Measurements from ENCODE around the gene MAP7D1. TPM values are rescaled to one million over a fixed set of nuclear protein-coding genes. Genes with fewer than 3 reads are reported as not detected.

Gene MAP7D1
- total RNA-seq, 1 experiment from 2014 or later, result 192 TPM

DNA sequence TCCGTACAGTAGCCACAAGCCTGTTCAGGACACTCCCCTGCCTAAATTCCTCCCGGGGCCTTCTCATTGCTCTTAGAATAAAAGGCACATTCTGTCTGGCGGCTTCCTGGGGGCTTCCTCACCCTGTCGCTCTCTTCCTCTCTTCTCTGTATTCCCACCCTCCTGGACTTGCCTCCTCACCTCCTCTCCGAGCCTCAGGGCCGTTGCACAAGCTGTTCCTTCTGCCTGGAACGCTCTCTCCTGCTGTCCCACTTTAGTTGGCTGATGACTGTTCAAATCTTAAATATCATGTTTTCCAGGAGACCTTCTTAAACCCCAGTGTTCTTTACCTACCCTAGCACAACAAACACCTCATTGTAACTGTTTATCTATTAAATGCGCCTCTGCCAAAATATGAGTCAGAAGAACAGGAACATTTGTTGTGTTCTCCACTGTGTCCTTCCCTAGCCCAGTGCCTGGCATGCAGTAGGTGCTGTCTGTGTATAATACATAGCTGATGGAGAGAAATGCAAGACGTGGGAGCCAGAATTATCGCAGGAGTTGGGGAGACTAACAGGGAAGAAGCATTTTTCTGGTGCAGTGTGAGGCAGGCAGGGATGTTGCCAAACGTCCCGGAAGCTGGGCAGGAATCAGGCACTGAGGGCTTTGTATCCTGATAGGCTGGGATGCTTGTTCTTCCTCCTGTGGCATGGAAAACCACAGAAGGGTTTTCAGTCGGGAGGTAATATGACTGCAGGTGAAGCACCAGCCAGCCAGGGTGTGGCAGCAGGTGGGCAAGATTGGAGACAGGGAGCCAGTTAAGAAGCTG lies 44.2 kb downstream of the MAP7D1 start:
- H3K27ac ChIP-seq (ENCODE audit: low read depth, low read length, poor library complexity, severe bottlenecking), result no peak overlapping the region
- POLR2A ChIA-PET (ENCODE audit: low non-redundant PET), result no interaction called here
- intact Hi-C loops (cut with micrococcal nuclease; ENCODE audit: unreplicated experiment), result no loop called here

DNA sequence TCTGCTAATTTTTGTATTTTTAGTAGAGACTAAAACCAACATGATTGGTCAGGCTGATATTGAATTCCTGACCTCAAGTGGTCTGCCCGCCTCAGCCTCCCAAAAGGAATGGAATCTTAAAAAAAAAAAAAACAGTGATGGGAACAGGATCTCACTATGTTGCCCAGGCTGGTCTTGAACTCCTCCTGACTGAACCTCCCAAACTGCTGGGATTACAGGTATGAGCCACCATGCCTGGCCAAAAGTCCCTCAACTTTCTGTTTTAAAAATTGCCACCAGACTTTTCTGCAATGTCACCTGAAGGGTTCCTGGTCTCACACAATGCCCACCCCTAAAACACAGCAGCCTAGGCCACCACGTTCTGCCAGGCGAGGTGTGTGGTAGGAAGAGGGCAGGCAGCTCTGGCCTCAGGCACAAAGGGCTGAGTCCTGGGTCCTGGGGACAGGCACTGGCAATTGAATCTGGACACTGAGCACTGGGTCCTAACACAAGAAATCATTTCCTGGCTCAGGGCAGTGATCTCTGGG lies 47.1 kb downstream of the MAP7D1 start:
- Histone ChIP-seq H3K27me3 (replicated peaks; ENCODE audit: insufficient read depth, low read depth, low read length, poor library complexity) (no peaks in the 10 kb centered on the region), H3K27ac (ENCODE audit: low read depth, low read length, poor library complexity, severe bottlenecking) (no peak overlapping the region), H3K36me3 (ENCODE audit: insufficient read depth, low read length, poor library complexity, severe bottlenecking) (no peaks in the 10 kb centered on the region), H3K4me3 (ENCODE audit: low read depth, low read length, poor library complexity, severe bottlenecking) (no peak overlapping the region), H3K4me1 (ENCODE audit: insufficient read depth, low read length, poor library complexity, severe bottlenecking) (no peaks in the 10 kb centered on the region), H3K9me3 (ENCODE audit: low read depth, low read length, poor library complexity, severe bottlenecking) (no peaks in the 10 kb centered on the region)
- CTCF ChIA-PET, result no interaction called here
- no TSS peak for BruUV-seq (replicated peaks)
- TF ChIP-seq EZH2 (IDR thresholded peaks at IDR 0.05; ENCODE audit: borderline replicate concordance, low read depth, low read length, poor library complexity, severe bottlenecking), result no peak
- TF ChIP-seq, protein P1, sequence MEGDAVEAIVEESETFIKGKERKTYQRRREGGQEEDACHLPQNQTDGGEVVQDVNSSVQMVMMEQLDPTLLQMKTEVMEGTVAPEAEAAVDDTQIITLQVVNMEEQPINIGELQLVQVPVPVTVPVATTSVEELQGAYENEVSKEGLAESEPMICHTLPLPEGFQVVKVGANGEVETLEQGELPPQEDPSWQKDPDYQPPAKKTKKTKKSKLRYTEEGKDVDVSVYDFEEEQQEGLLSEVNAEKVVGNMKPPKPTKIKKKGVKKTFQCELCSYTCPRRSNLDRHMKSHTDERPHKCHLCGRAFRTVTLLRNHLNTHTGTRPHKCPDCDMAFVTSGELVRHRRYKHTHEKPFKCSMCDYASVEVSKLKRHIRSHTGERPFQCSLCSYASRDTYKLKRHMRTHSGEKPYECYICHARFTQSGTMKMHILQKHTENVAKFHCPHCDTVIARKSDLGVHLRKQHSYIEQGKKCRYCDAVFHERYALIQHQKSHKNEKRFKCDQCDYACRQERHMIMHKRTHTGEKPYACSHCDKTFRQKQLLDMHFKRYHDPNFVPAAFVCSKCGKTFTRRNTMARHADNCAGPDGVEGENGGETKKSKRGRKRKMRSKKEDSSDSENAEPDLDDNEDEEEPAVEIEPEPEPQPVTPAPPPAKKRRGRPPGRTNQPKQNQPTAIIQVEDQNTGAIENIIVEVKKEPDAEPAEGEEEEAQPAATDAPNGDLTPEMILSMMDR (conservative IDR thresholded peaks at IDR 0.05; ENCODE audit: low read depth, low read length), result no peak
- POLR2A ChIA-PET (ENCODE audit: low non-redundant PET), result no interaction called here
- intact Hi-C loops (cut with micrococcal nuclease; ENCODE audit: unreplicated experiment), result no loop called here
- DNase-seq (ENCODE audit: low spot score), result no peak

More for the DNA sequence above, 44.2 kb downstream of the MAP7D1 start:
- CTCF ChIA-PET, result no interaction called here
- no peaks in the 10 kb centered on the region for H3K9me3 ChIP-seq (ENCODE audit: low read depth, low read length, poor library complexity, severe bottlenecking)
- no peak overlapping the region for H3K4me3 ChIP-seq (ENCODE audit: low read depth, low read length, poor library complexity, severe bottlenecking)
- H3K4me1 ChIP-seq (ENCODE audit: insufficient read depth, low read length, poor library complexity, severe bottlenecking), result no peaks in the 10 kb centered on the region
- no peaks in the 10 kb centered on the region for H3K36me3 ChIP-seq (ENCODE audit: insufficient read depth, low read length, poor library complexity, severe bottlenecking)
- BruUV-seq (replicated peaks), result no TSS peak
- H3K27me3 ChIP-seq (replicated peaks; ENCODE audit: insufficient read depth, low read depth, low read length, poor library complexity), result no peaks in the 10 kb centered on the region
- no peak for DNase-seq (ENCODE audit: low spot score)
- TF ChIP-seq EZH2 (IDR thresholded peaks at IDR 0.05; ENCODE audit: borderline replicate concordance, low read depth, low read length, poor library complexity, severe bottlenecking), result no peak
- TF ChIP-seq, protein P1 (conservative IDR thresholded peaks at IDR 0.05; ENCODE audit: low read depth, low read length), result no peak

DNA sequence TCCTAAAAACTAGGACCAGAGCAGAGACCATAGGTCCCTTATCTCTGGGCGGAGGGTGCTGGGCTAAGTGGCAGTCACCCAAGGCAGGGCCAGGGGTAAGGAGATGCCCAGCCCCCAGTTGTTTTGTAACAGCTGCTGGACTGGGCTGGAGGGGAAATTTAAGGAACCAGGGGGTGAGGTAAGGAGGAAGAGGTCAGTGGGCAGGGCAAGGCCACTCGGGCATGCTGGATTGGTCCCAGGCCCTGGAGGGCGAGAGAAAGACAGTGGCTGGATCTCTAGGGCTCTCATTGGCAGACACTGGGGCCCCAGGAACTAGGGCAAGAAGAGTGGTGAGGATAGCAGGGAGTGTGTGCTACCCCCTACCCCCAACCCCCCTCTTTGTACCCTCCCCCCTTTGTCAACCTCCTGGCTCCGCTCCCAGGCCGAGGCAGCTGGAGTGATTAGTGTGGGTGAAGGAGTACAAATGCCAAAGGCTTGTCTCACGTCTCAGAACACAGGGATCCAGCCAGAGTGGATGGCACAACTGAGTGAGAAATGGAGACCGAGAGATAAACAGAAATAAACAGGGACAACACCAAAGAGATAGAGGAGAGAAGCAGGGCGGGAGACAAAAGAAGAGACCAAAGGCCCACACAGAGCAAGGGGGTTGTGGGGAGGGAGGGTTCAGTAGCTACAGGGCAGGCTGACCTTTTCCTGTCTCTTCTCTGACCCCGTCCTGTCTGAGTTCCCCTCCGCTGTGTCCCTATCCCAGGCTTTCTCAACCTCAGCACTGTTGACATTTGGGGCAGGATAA lies 47.8 kb downstream of the MAP7D1 start:
- no peak overlapping the region for H3K4me3 ChIP-seq (ENCODE audit: low read depth, low read length, poor library complexity, severe bottlenecking)

More for the DNA sequence above, 47.8 kb downstream of the MAP7D1 start:
- H3K36me3 ChIP-seq (ENCODE audit: insufficient read depth, low read length, poor library complexity, severe bottlenecking), result no peaks in the 10 kb centered on the region
- BruUV-seq (replicated peaks), result no TSS peak
- H3K27me3 ChIP-seq (replicated peaks; ENCODE audit: insufficient read depth, low read depth, low read length, poor library complexity), result no peaks in the 10 kb centered on the region
- intact Hi-C loops (cut with micrococcal nuclease; ENCODE audit: unreplicated experiment), result no loop called here
- TF ChIP-seq EZH2 (IDR thresholded peaks at IDR 0.05; ENCODE audit: borderline replicate concordance, low read depth, low read length, poor library complexity, severe bottlenecking), result no peak
- TF ChIP-seq, protein P1 (conservative IDR thresholded peaks at IDR 0.05; ENCODE audit: low read depth, low read length), result no peak
- H3K4me1 ChIP-seq (ENCODE audit: insufficient read depth, low read length, poor library complexity, severe bottlenecking), result no peaks in the 10 kb centered on the region
- no peaks in the 10 kb centered on the region for H3K9me3 ChIP-seq (ENCODE audit: low read depth, low read length, poor library complexity, severe bottlenecking)
- POLR2A ChIA-PET (ENCODE audit: low non-redundant PET), result no interaction called here
- no peak for DNase-seq (ENCODE audit: low spot score)
- CTCF ChIA-PET, result no interaction called here
- H3K27ac ChIP-seq (ENCODE audit: low read depth, low read length, poor library complexity, severe bottlenecking), result no peak overlapping the region

Data from A673 (cell line).